SK-N-SH (cell line): ENCODE measurements around the gene MIDN. TPM values are rescaled to one million over a fixed set of nuclear protein-coding genes. Genes with fewer than 3 reads are reported as not detected.

Experiments
- CTCF ChIA-PET: fragments of 300-600, 350-600 bp; formaldehyde crosslinking; extraction: SDS; loops from one replicate; lab custom pipeline; 2021; lab: Yijun Ruan, JAX
- POLR2A ChIA-PET: fragments of 350-600 bp; sonication (Branson Sonifier 250); formaldehyde crosslinking; extraction: SDS; loops from one replicate; lab custom pipeline; 2020; ENCODE audit warnings: antibody characterized with exemption, inconsistent platforms; lab: Yijun Ruan, JAX
- DNase-seq: peaks from one replicate; pipeline ENCODE4 v3.0.0; 2012
- H2AFZ ChIP-seq: fragments of 200-600 bp; sonication (generic); 2 replicates; pipeline ENCODE4 v1.8.1; 2016; ENCODE audit warnings: antibody characterized with exemption, mild to moderate bottlenecking, low read depth
- H3F3A ChIP-seq: fragments of 200-600 bp; sonication (generic); replicated peaks from 2 replicates; pipeline ENCODE3; 2016; ENCODE audit warnings: antibody characterized with exemption, mild to moderate bottlenecking; ENCODE audit not compliant: insufficient read depth
- H3K27ac ChIP-seq, 2 experiments: fragments of 200-500 bp in 1 of 2; fragments of 200-600 bp in 1 of 2; sonication (Bioruptor generic) in 1 of 2; sonication (generic), shearing (Covaris generic) in 1 of 2; 2 replicates each; pipeline versions ENCODE4 v1.5.1 to v1.6.1; 2014 to 2016; ENCODE audit warnings: low read depth in 2 of 2, inconsistent platforms in 1 of 2, low read length in 1 of 2, mild to moderate bottlenecking in 1 of 2, mixed read lengths in 1 of 2
- H3K27me3 ChIP-seq: fragments of 200-600 bp; sonication (generic), shearing (Covaris generic); 2 replicates; pipeline ENCODE4 v1.6.1; 2016; ENCODE audit warnings: mixed run types; ENCODE audit not compliant: insufficient read depth
- H3K36me3 ChIP-seq, 2 experiments: fragments of 200-500 bp in 1 of 2; fragments of 200-600 bp in 1 of 2; sonication (Bioruptor generic) in 1 of 2; sonication (generic) in 1 of 2; replicated peaks in 1 of 2; 2 replicates each; pipeline versions ENCODE3 to v1.5.1; 2014 to 2016; ENCODE audit warnings: low read length in 1 of 2, mild to moderate bottlenecking in 1 of 2; ENCODE audit not compliant: insufficient read depth in 2 of 2, control insufficient read depth in 1 of 2
- H3K4me1 ChIP-seq, 2 experiments: fragments of 200-500 bp in 1 of 2; fragments of 200-600 bp in 1 of 2; sonication (Bioruptor generic) in 1 of 2; sonication (generic), shearing (Covaris generic) in 1 of 2; 2 replicates each; pipeline versions ENCODE4 v1.5.1 to v1.6.1; 2014 to 2016; ENCODE audit warnings: low read depth in 1 of 2, low read length in 1 of 2, mixed run types in 1 of 2; ENCODE audit not compliant: insufficient read depth in 2 of 2, control insufficient read depth in 1 of 2
- H3K4me2 ChIP-seq: fragments of 200-600 bp; sonication (generic), shearing (Covaris generic); 2 replicates; pipeline ENCODE4 v1.6.1; 2017; ENCODE audit warnings: mixed run types
- H3K4me3 ChIP-seq, 2 experiments: fragments of 200-500 bp in 1 of 2; fragments of 200-600 bp in 1 of 2; sonication (Bioruptor generic) in 1 of 2; sonication (generic), shearing (Covaris generic) in 1 of 2; 2 replicates each; pipeline versions ENCODE4 v1.5.1 to v1.8.1; 2014 to 2016; ENCODE audit warnings: low read depth in 2 of 2, inconsistent platforms in 1 of 2, low read length in 1 of 2, mild to moderate bottlenecking in 1 of 2, mixed read lengths in 1 of 2, moderate library complexity in 1 of 2
- H3K79me2 ChIP-seq: fragments of 200-600 bp; sonication (generic); 2 replicates; pipeline ENCODE4 v1.8.1; 2017; ENCODE audit warnings: mild to moderate bottlenecking; ENCODE audit not compliant: insufficient read depth
- H3K9ac ChIP-seq: fragments of 200-600 bp; sonication (generic); 2 replicates; pipeline ENCODE4 v1.6.1; 2017; ENCODE audit warnings: mixed run types
- H3K9me2 ChIP-seq: fragments of 200-600 bp; sonication (generic); 2 replicates; pipeline ENCODE4 v1.6.1; 2017; ENCODE audit warnings: mixed run types
- H3K9me3 ChIP-seq: fragments of 200-600 bp; sonication (generic); 2 replicates; pipeline ENCODE4 v1.6.1; 2017; ENCODE audit warnings: mixed run types, mild to moderate bottlenecking, moderate library complexity
- H4K20me1 ChIP-seq: fragments of 200-600 bp; sonication (generic); 2 replicates; pipeline ENCODE4 v1.6.1; 2017; ENCODE audit warnings: mild to moderate bottlenecking, mixed run types; ENCODE audit not compliant: insufficient read depth
- CTCF ChIP-seq: fragments of 200-600 bp; sonication (generic); IDR thresholded peaks from 2 replicates; pipeline ENCODE4 v1.6.1; 2017; ENCODE audit warnings: antibody characterized with exemption, mild to moderate bottlenecking, moderate library complexity
- FOXJ3 ChIP-seq: sonication (generic); formaldehyde crosslinking; IDR thresholded peaks from 2 replicates; pipeline ENCODE4 v1.5.1; 2020; ENCODE audit warnings: mild to moderate bottlenecking, missing genetic modification reagents
- FOXM1 ChIP-seq: IDR thresholded peaks from 2 replicates; pipeline ENCODE4 v1.4.0; 2012; ENCODE audit warnings: low read depth, mild to moderate bottlenecking
- MEF2A ChIP-seq: IDR thresholded peaks from 2 replicates; pipeline ENCODE4 v1.4.0; 2012; ENCODE audit warnings: low read depth, borderline replicate concordance
- MXI1 ChIP-seq: IDR thresholded peaks from 2 replicates; pipeline ENCODE4 v1.6.1; 2012; ENCODE audit warnings: mild to moderate bottlenecking, low read depth, low read length, improper control_type of control experiment
- POLR2AphosphoS5 ChIP-seq: IDR thresholded peaks from 2 replicates; pipeline ENCODE4 v1.6.1; 2012; ENCODE audit warnings: low read depth, low read length
- REST ChIP-seq: IDR thresholded peaks from 2 replicates; pipeline ENCODE4 v1.6.1; 2012; ENCODE audit warnings: mild to moderate bottlenecking, low read depth, low read length, moderate library complexity
- TEAD4 ChIP-seq: IDR thresholded peaks from 2 replicates; pipeline ENCODE4 v1.4.0; 2012; ENCODE audit warnings: mild to moderate bottlenecking, borderline replicate concordance; ENCODE audit not compliant: insufficient read depth
- WGBS: methylation state at CpG from one replicate; pipeline ENCODE4 v1.1.6; 2017; ENCODE audit warnings: low lambda C conversion rate; 5-methylcytosine and 5-hydroxymethylcytosine counted together
- polyA plus RNA-seq, 3 experiments: library from polyadenylated mRNA; depleted of rRNA; stranded (reverse); fragments of >200 nt; gene quantifications; 2 replicates each; pipeline ENCODE4 v1.2.3, GENCODE V29; 2012
- TF ChIP-seq, protein P1 (sequence below): IDR thresholded peaks from 2 replicates; pipeline ENCODE4 v1.4.0; 2012; ENCODE audit warnings: low read depth, borderline replicate concordance
- TF ChIP-seq, protein P2 (sequence below): fragments of 150-350 bp; IDR thresholded peaks from 2 replicates; pipeline ENCODE4 v1.6.1; 2016; ENCODE audit warnings: mild to moderate bottlenecking, low read depth, low read length
- TF ChIP-seq, protein P3 (sequence below): IDR thresholded peaks from 2 replicates; pipeline ENCODE4; 2012

Gene MIDN
- polyA plus RNA-seq, 1 of the 3 experiments (the other 2 are of a cell fraction), result 13.9 TPM

DNA sequence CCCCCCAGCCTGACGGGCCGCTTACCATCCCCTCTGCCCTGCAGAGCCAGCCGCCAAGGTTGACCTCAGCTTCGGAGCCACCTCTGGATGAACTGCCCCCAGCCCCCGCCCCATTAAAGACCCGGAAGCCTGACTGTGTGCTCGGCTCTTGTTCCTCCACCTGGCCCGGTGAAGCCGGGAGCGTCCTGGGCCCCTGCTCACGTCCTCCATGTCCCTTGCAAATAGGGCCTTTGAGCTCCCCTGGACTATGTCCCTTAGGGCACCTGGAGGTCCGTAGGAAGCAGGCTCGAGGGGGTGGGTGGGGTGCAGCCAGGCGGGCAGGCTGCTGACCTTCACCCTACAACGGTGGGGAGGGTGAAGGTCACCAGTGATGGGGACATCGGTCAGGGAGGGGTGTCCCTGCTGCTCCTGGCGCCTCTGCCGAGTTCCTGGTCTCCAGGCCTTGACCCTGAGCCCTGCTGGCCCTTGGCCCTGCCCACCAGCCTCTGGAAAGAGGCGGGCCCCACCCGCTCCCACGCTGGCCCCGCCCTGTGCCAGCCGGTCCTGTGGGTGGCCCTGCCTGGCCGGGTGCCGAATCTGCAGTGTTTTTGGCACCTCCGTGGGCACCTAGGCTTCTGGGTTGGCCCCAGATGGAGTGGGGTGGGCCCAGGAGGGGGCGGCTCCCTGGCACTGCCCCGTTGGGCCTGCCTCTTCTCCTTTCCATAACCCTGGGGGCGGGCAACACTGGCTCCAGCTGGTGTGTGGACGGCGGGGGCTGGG is 3.5 kb upstream of the MIDN start:
- ChIA-PET CTCF (interaction anchor here (0.6 to 9.7 kb wide), 47 partner anchors 9 to 386 kb away, joined by 3 to 594 read pairs (median 4); partner anchors contain the start of genes ABCA7, APC2, CFD and CIRBP), POLR2A (interaction anchor here (1.1 to 2.9 kb wide), 10 partner anchors 8 to 33 kb away, joined by 3 to 110 read pairs (median 7); partner anchors contain the start of genes CIRBP and FAM174C)
- WGBS, result 81% methylated on average over 6 of the region's 31 CpGs
- Histone ChIP-seq H3K4me2 (peak overlapping the region; percentile 99; the same call in 1 of the 2 replicates), H3K36me3 (no peaks in the 10 kb centered on the region), H3K9me2 (no peaks in the 10 kb centered on the region), H3K4me1 (peaks cover 19 to 44% of the 10 kb centered on the region in 2 experiments; a peak in 3 of 4 replicates), H3F3A (peaks cover 33% of the 10 kb centered on the region), H2AFZ (no peak overlapping the region), H3K27me3 (no peaks in the 10 kb centered on the region), H3K79me2 (peaks cover 43% of the 10 kb centered on the region), H3K27ac (peak overlapping the region; percentile 47 to 50; a peak in 2 of 4 replicates), H3K9ac (no peak overlapping the region), H3K9me3 (no peaks in the 10 kb centered on the region), H3K4me3 (peak overlapping the region in 1 of 2 experiments; percentile 33; a peak in 1 of 4 replicates), H4K20me1 (peaks cover 8% of the 10 kb centered on the region; the same call in 1 of the 2 replicates)
- DNase-seq, result no peak
- TF ChIP-seq, protein P1, sequence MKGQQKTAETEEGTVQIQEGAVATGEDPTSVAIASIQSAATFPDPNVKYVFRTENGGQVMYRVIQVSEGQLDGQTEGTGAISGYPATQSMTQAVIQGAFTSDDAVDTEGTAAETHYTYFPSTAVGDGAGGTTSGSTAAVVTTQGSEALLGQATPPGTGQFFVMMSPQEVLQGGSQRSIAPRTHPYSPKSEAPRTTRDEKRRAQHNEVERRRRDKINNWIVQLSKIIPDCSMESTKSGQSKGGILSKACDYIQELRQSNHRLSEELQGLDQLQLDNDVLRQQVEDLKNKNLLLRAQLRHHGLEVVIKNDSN, result no peak
- TF ChIP-seq, protein P2, sequence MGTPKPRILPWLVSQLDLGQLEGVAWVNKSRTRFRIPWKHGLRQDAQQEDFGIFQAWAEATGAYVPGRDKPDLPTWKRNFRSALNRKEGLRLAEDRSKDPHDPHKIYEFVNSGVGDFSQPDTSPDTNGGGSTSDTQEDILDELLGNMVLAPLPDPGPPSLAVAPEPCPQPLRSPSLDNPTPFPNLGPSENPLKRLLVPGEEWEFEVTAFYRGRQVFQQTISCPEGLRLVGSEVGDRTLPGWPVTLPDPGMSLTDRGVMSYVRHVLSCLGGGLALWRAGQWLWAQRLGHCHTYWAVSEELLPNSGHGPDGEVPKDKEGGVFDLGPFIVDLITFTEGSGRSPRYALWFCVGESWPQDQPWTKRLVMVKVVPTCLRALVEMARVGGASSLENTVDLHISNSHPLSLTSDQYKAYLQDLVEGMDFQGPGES, result no peak
- no peak for TF ChIP-seq REST
- no peak for TF ChIP-seq POLR2AphosphoS5
- no peak for TF ChIP-seq FOXJ3 (CRISPR knock-in tag)
- no peak for TF ChIP-seq TEAD4
- no peak for TF ChIP-seq MEF2A
- no peak for TF ChIP-seq FOXM1
- no peak for TF ChIP-seq CTCF
- no peak for TF ChIP-seq MXI1
- TF ChIP-seq, protein P3, sequence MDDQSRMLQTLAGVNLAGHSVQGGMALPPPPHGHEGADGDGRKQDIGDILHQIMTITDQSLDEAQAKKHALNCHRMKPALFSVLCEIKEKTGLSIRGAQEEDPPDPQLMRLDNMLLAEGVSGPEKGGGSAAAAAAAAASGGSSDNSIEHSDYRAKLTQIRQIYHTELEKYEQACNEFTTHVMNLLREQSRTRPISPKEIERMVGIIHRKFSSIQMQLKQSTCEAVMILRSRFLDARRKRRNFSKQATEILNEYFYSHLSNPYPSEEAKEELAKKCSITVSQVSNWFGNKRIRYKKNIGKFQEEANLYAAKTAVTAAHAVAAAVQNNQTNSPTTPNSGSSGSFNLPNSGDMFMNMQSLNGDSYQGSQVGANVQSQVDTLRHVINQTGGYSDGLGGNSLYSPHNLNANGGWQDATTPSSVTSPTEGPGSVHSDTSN, result no peak
